GM10248 (cell line): Measurements from ENCODE around the gene GRAMD4.

Source experiments
- CTCF ChIA-PET: fragments of 300-600 bp; sonication (Branson Sonifier 250); formaldehyde crosslinking; extraction: SDS; loops from one replicate; lab custom pipeline; 2021; ENCODE audit warnings: antibody characterized with exemption; lab: Yijun Ruan, JAX
- POLR2A ChIA-PET: fragments of 350-650 bp; sonication (Branson Sonifier 250); formaldehyde crosslinking; extraction: SDS; loops from one replicate; lab custom pipeline; 2020; ENCODE audit warnings: antibody characterized with exemption; lab: Yijun Ruan, JAX
- DNase-seq: peaks from one replicate; pipeline ENCODE4 v3.0.0; 2012; ENCODE audit errors: extremely low spot score
- TF ChIP-seq, protein P1 (sequence below): IDR thresholded peaks from 2 replicates; pipeline ENCODE4 v1.5.1; 2012; ENCODE audit warnings: mild to moderate bottlenecking, low read depth; ENCODE audit errors: extremely low read depth, missing control alignments, control extremely low read depth

Gene GRAMD4

DNA sequence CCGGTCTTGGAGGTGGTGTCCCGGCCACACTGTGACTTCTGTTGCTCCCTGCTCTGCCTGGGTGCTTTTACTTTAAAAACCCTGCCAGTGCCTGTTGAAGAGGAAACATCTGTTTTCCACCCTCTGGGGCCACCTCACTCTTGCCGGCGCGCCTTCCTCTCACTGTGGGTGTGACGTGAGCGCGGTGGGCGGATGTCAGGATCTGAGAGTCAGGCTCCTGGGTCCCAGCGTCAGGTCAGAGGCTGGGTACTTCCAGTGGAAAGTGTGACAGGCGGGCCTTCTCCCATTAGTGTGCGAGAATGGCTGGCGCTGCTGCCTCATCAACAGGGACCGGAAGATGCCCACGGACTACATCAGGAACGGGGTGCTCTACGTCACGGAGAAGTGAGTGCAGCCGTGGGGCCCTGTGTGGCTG, 54.2 kb downstream of the GRAMD4 start:
- ChIA-PET POLR2A (no interaction called here), CTCF (interaction anchor here (0.7 to 1.8 kb wide), 2 partner anchors 8 to 84 kb away, joined by 4 read pairs; no protein-coding TSS in a partner anchor)
- TF ChIP-seq, protein P1, sequence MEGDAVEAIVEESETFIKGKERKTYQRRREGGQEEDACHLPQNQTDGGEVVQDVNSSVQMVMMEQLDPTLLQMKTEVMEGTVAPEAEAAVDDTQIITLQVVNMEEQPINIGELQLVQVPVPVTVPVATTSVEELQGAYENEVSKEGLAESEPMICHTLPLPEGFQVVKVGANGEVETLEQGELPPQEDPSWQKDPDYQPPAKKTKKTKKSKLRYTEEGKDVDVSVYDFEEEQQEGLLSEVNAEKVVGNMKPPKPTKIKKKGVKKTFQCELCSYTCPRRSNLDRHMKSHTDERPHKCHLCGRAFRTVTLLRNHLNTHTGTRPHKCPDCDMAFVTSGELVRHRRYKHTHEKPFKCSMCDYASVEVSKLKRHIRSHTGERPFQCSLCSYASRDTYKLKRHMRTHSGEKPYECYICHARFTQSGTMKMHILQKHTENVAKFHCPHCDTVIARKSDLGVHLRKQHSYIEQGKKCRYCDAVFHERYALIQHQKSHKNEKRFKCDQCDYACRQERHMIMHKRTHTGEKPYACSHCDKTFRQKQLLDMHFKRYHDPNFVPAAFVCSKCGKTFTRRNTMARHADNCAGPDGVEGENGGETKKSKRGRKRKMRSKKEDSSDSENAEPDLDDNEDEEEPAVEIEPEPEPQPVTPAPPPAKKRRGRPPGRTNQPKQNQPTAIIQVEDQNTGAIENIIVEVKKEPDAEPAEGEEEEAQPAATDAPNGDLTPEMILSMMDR: no peak
- DNase-seq: peak; percentile 78

DNA sequence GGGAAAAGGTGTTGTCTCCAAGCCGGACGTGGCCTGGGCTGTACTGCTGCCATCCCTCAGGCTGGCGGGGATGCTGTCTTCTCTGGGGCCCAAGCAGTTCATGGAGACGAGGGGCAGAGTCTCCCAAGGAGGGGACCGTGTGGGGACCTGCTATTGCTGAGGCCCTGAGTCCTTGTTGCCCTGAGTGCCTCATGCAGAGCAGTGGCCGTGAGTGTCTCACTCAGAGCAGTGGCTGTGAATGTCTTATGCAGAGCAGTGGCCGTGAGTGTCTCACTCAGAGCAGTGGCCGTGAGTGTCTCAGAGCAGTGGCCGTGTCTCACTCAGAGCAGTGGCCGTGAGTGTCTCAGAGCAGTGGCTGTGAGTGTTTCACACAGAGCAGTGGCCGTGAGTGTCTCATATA, 54.7 kb downstream of the GRAMD4 start:
- CTCF ChIA-PET: no interaction called here
- no peak for DNase-seq
- TF ChIP-seq, protein P1: no peak
- POLR2A ChIA-PET: no interaction called here

DNA sequence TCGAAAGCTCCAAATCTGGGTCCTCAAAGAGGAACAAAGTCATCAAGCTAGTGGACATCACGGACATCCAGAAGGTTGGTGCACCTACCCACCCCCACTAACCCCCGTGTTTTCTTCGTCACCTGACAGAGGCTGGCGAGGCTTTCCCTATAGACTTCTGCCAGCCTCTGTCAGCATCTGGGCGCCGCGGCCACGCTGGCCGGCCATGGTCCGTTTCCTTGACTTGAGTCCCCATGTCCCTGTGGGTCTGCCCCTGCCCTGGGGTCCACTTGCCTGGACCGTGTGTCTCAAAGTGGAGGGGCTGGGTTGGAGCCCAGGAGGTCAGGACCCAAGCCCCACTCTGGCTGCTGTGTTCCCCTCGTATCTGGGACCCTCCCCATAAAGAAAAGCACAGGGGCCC, 55.3 kb downstream of the GRAMD4 start:
- POLR2A ChIA-PET: no interaction called here
- CTCF ChIA-PET: no interaction called here
- no peak for DNase-seq
- TF ChIP-seq, protein P1: no peak

DNA sequence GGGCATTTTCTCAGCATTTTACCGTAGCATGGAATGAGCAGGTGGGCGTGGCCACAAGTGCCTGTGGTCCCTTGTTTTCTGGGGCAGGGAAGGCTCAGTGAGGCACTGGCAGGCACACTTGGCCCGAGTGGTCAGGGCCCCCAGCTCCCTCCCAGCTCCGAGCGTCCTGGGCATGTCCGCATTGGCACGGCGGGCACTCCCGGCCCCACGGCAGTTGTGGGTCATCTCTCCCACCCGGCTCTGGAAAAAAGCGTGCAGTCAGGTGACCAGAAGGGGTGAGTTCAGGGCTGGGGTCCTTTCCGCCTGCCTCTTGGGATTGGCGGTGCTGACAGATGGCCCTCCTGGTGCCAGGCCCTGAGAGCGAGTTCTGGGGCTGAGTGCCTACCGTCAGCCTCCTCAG, 55.8 kb downstream of the GRAMD4 start:
- no peak for DNase-seq
- ChIA-PET POLR2A (no interaction called here), CTCF (no interaction called here)
- TF ChIP-seq, protein P1: no peak

DNA sequence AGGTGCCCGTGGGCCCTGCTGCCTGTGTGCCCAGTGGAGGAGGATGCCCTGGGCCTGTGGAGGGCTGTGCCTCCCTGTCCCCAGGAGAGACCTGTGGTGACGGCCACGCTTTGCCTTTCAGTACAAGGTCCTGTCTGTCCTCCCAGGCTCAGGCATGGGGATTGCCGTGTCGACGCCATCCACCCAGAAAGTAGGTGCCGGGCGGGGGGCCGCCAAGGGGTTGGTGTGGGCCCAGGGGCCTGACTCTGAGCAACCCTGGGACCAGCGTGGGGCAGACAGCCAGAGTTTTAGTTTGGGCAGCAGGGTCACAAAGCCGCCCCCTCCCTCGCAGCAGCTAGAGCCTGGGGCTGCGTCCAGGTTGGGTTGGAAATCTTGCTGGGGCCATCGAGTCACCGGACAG, 56.3 kb downstream of the GRAMD4 start:
- TF ChIP-seq, protein P1: no peak
- POLR2A ChIA-PET: no interaction called here
- CTCF ChIA-PET: no interaction called here
- no peak for DNase-seq

DNA sequence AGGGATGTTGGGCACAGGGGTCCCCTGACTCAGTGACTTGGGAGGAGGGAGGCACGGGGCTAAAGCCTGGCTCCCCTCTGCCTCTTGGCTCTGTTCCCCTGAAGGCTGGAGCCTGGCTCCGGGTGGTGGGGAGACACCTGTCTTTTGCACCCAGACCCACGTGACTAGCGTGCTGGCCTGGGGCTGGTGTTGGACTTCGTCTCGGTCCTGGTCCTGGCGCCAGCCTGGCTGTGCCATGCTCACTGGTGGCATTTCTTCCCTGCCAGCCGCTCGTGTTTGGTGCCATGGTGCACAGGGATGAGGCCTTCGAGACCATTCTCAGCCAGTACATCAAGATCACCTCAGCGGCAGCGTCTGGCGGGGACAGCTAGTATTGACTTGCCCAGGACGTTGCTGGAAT, 56.7 kb downstream of the GRAMD4 start:
- CTCF ChIA-PET: no interaction called here
- TF ChIP-seq, protein P1: no peak
- POLR2A ChIA-PET: no interaction called here
- DNase-seq: no peak

DNA sequence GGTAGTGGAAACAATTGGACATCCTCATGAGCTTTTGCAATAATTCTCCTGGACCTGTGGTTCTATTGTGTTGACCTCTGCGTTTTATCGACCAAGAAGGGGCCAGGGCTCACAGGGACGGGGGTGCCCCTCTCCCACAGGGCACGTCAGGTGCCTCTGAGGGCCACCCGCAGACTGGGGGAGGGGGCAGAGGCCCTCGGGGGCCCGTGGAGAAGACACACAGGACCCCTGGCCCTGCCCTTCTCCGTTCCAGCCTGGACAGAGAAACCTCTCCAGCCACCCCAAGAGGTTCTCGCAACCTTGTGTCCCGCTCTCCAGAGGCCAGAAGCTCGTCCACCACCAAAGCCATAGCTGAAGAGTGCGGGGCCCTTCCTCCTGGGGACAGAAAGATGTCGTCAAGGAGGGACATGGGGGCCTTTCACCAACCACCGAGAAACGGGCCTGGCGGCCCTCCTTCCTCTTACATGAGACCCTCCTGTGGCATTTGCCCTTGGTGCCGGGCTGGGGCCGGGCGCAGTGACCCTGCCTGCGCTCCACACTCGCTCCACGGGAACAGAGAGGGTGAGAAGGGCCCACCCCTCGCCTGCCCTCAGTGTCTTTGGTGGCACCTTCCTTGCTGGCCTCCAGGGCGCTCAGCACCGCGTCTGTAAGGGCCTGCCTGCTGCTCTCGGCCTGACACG, 57.3 kb downstream of the GRAMD4 start:
- TF ChIP-seq, protein P1: no peak
- POLR2A ChIA-PET: no interaction called here
- no peak for DNase-seq
- CTCF ChIA-PET: interaction anchor here (1.1 kb wide), 1 partner anchor 114 kb away, joined by 4 read pairs; no protein-coding TSS in a partner anchor
